ENCODE data around the gene SRPRA.
"Not testable (repeated sequence)": the region's sequence is repeated elsewhere in the genome, so short reads cannot be mapped to it uniquely, and the experiment has no call there.

The SRPRA gene, protein sequence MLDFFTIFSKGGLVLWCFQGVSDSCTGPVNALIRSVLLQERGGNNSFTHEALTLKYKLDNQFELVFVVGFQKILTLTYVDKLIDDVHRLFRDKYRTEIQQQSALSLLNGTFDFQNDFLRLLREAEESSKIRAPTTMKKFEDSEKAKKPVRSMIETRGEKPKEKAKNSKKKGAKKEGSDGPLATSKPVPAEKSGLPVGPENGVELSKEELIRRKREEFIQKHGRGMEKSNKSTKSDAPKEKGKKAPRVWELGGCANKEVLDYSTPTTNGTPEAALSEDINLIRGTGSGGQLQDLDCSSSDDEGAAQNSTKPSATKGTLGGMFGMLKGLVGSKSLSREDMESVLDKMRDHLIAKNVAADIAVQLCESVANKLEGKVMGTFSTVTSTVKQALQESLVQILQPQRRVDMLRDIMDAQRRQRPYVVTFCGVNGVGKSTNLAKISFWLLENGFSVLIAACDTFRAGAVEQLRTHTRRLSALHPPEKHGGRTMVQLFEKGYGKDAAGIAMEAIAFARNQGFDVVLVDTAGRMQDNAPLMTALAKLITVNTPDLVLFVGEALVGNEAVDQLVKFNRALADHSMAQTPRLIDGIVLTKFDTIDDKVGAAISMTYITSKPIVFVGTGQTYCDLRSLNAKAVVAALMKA

DNA sequence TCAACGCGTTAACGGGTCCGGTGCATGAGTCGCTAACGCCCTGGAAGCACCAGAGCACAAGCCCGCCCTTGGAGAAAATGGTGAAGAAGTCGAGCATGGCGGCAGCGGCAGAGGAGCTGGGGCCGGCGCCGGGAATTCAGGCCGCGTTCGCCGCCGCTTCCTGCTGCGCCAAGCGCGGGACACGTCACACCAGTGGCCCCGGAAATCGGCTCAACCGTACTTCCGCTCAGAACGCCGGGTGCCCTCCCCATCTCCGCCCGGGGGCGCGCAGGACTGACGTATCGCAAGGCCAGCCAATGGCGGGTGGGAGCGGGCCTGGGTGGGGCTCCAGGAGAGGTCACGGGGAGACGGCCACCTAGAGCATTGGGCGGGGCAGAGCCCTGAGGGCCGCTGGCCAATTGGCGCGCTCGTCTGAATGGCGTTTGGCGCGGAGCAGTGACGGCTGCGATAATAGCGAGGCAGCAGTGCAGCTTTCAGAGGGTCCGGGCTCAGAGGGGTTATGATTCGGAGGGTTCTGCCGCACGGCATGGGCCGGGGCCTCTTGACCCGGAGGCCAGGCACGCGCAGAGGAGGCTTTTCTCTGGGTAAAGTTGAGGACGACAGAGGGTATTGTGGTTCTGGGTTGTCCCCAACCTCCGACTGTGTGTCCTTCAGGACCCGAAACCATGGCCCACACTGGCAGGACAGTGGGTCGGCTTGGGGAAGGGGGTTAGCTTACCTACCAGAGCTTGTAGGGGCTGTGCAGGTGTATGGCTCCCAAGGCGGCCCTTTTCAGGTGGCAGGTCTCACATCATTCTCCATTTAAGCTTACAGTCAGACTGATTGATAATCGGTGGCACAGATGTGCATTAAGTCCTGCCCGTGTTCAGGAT is at the start of gene SRPRA, which contains the start of gene FOXRED1:
TSS of gene SRPRA (minus strand) at position 188 of the 872 bp plus-strand sequence. CDS start at position 97, 91 bp downstream.
TSS of gene FOXRED1 (plus strand) at position 447 of the 872 bp plus-strand sequence. CDS start at position 500, 53 bp downstream.
- peak; percentile 99 for DNase-seq (ENCODE audit: low read depth in 1 of 2, low spot score in 1 of 2)

DNA sequence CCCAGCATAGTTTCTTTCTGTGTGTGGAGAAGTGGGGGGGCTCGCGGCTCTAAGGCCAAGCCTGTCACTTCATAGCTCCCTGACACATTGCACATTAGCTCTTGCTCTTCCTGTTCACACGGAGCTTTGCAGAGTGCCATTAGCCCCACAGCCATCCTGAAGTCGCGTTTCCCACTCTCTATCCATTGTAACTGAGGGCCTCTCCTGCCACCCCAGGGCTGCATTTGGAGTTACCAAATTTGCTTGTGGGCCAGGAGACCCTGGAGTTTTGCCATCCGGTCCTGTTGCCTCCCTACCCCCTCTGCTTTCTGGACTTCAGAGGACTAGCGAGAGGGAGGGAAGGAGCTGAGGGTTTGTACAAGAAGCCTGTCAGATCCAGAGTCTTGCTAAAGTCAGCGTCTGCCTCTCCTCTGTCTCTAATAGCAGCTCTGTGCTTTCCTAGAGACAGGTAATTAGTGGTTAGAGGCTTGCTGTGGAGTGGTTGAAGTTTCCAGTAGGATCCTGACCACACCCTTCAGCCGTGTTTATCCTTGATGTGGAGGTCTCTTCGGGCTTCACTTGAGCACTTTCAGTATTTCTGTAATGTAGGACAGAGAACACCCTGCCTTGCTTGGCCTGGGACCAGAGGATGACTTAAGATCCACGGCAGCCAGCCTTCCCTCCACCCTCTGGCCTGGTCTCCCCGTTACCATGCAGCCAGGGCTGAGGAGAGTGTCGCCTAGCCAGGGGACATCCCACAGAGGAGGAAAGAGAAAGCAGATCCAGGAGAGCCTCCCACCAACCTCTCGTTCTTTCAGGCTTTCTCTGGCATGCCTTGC is 49.3 kb upstream of the SRPRA start:
- no peak for DNase-seq (ENCODE audit: low read depth in 1 of 2, low spot score in 1 of 2)

DNA sequence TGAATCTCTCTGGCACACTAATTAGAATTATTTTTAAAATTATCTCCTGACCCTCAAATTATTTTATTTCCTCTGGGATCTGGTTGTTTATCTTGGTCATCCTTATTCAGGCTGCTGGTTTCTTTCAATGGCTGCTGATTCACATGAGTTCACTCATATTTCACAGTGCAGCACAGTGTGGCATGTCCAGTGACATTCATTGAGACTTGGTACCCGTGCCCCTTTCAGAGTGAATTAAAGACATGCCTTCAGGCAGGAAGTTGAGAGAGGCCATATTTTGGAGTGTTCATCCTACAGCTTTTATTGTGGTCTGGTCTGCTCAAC is 48.7 kb upstream of the SRPRA start:
- DNase-seq (ENCODE audit: low read depth in 1 of 2, low spot score in 1 of 2), result no peak

DNA sequence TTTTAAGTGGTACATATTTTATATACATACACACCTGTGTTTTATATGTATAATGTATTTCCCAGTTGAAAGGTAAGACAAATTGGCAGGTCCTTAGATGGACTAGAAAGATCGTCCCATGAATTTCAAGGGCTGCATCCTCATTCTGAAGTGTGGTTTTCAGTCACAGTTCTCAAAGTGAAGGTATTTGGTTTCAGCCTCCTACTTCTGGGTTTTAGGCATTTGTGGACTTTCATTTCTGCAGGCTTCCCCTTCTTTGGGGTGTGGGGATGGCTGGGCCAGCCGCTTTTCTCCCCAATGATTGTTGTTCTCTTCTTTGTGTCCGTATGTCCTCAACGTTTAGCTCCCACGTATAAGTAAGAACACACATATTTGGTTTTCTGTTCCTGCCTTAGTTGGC is 45.1 kb upstream of the SRPRA start:
- no peak for DNase-seq (ENCODE audit: low read depth in 1 of 2, low spot score in 1 of 2)

DNA sequence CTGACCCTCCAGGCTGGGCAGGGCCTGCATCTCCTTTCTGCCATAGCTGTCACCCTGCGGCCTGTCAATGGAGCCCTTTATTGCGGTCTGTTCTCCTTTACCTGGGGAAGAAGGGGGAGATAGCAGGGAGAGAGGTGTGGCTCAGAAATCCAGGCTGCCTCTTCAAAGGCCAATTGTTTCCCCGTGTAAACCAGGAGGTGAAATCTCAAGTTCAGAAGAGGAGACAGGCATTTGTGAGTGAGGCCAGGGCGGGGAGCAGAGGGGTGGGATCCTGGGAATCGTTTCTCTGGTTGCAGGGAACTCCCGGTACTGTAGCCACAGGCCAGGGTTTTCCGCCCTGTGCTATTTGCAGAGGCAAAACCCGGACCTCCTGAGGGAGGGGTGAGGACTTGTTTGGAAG is 44.3 kb upstream of the SRPRA start:
- DNase-seq (ENCODE audit: low read depth in 1 of 2, low spot score in 1 of 2), result no peak

DNA sequence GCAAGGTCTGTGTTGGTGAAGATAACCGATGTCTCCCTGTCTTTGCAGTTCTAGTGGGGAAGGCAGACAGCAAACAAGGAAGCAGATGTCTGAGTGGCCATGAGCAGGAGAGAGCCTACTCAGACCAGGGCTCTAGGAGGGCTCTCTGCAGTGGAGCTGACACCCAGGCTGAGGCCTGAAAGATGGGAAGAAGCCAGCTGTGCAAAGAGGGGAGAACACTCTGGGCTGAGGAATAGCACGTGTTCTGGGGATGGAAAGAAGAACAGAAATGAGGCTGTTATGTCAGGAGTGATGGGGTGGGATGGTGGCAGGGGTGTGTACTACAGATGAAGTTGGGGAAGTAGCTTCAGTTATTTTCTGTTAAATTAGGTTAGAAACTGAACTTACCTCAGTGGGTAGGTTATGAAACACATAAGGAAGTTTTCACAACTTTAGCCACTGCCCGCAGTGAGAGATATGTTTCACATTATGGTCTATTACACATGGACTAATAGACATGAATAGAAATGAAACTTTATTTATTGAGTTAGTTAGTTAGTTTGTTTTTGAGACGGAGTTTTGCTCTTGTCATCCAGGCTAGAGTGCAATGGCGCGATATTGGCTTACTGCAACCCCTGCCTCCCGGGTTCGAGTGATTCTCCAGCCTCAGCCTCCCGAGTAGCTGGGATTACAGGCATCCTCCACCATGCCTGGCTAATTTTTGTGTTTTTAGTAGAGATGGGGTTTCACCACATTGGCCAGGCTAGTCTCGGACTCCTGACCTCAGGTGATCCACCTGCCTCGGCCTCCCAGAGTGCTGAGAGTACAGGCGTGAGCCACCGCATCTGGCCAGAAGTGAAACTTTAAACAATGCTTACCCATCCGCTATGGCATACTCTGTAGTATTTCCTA is 43.0 kb upstream of the SRPRA start:
- DNase-seq (ENCODE audit: low read depth in 1 of 2, low spot score in 1 of 2), result no peak

DNA sequence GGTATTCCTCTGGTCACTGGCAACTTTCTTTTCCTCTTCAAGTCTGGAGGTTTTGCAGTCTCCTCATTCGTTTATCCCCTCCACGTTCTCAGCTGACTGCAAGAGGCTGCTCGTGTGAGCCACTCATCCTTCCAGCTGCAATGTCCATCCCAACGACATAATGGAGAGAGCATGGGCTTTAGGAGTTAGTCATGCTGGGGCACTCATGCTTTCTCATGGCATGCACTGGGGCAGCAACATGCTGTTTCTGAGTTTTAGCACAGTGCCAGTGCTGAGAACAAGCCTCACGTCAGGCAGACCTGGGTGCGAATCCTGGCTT is 42.3 kb upstream of the SRPRA start:
- DNase-seq (ENCODE audit: low read depth in 1 of 2, low spot score in 1 of 2), result no peak

DNA sequence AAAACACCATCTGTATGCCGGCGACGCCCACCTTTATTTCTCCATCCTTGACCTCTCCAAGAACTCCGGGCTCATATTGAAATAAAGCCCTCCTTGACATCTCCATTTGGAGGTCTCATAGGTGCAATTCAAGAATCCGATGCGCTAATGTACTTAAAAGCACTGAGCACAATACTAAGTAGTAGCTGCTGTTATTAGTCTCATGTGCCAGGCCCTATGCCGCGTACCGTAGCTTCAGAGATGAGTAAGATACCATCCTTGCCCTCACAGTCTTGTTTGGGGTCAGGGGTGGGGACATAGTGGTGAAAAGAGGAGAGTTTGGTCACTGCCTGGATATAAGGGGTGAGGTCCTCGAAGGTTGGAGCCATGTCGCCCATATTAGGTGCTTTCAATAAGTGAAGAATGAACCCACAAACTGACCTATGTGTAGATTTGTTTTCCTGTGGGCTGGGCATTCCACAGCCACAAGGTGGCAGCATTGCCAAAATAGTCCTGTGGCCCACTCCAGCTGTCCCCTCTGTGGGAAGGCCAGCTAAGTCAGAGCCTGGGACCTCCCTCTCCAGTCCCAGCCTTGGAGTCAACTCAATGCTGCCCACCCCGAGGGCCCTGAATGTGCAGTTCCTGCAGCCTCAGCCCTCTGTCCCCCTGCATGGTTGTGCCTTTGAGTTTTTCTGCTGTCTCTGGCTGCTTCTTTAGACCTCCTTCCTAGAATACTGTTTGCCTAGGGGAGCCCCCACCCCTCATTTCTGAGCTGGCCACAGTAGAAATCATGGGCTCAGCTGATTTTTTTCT is 41.7 kb upstream of the SRPRA start:
- DNase-seq (ENCODE audit: low read depth in 1 of 2, low spot score in 1 of 2), result no peak

DNA sequence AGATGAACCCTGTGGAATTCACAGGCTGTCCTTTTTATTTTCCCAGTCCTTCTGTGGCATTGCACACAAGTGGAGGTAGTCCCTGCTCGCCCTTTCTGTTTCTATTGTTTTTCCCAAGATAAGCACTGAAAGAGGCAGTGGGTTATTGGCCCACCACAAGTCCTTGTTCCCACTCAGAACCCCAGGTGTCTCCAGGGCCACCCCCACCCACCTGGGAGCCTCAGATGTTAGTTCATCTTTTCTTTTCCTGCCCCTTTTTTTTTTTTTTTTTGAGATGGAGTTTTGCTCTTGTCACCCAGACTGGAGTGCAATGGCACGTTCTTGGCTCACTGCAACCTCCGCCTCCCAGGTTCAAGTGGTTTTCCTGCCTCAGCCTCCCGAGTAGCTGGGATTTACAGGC is 40.1 kb upstream of the SRPRA start:
- not testable (repeated sequence) for DNase-seq (ENCODE audit: low read depth in 1 of 2, low spot score in 1 of 2)

DNA sequence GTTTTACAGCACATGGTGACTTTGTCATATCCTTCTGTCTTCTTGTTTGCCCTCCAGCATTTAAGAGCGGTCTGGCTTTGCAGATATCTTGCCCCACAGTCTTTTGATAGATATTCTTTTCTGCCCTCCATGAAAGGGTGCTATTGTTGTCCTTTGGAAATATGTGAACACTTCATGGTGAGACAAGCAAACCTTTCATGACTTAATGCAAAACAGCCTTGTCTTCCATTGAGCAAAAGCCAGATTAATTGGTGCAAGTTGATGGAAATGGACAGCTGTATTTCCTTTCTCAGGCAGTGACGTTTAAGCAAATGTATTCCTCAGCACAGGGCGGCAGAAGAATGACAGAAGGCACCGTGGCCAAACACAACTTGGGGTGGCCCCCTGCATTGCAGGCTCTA is 39.6 kb upstream of the SRPRA start:
- no peak for DNase-seq (ENCODE audit: low read depth in 1 of 2, low spot score in 1 of 2)

DNA sequence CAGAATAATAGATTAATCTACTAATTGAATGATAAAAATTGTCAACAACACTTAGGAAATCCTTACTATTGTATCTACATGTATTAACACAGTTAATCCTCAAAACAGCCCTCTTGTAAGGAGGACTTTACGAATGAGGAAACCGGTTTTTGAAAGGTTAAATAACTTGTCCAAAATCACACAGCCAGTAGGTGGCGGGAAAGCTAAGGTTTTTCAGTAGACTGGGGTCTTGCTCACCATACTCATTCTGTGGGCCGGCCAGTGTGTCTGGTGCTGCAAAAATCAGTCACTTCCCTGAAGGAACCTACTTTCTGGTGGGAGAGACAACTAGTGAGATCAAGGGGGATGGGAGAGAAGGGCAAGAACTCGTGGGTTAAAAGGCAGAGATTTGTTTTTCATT is 39.0 kb upstream of the SRPRA start:
- DNase-seq (ENCODE audit: low read depth in 1 of 2, low spot score in 1 of 2), result no peak

DNA sequence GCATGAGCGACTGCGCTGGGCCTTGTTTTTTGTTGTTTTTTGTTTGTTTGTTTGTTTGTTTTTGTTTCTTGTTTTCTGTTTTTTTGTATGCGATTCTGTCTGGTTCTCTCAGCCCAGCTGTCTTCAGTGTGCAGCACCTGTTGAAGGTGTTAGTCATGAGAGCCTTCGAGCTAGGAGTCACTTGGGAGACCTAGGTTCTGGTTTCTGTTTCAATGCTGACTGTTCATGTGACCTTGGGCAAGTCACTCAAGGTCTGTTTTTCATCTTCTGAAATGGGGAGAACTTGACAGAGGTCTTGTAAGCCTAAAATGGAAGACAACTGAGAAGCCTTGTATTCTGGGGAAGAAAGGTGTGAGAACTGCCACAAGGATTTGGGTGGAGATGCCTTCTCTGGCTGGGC is 37.0 kb upstream of the SRPRA start:
- peak in 1 of 2 donors; percentile 34 for DNase-seq (ENCODE audit: low read depth in 1 of 2, low spot score in 1 of 2)

DNA sequence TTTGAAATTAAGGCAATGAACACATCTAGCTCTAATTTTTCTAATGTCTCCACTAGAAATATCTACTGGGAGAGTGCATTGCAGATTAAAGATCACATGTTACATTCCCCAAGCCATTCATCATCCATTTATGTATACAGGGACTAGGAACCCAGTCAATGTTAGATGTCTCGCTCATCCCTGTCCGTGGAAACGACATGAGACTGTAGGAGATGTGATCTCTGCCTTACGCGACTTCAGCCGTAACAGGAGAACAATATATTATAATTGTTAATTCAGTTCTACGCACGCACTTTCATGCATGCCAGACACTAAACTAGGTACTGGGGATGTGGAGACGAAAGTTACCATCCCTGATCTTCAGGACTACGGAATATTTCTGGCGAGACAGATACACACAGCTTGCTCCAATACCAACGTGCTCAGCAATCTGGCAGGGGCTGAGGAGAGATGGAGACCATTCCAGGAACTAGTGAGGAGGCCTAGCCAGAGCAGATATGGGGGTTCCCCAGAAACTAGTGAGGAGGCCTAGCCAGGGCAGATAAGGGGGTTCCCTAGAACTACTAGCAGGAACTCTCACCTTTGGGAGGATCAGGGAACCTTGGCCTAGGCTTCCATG is 35.9 kb upstream of the SRPRA start:
- DNase-seq (ENCODE audit: low read depth in 1 of 2, low spot score in 1 of 2), result no peak

DNA sequence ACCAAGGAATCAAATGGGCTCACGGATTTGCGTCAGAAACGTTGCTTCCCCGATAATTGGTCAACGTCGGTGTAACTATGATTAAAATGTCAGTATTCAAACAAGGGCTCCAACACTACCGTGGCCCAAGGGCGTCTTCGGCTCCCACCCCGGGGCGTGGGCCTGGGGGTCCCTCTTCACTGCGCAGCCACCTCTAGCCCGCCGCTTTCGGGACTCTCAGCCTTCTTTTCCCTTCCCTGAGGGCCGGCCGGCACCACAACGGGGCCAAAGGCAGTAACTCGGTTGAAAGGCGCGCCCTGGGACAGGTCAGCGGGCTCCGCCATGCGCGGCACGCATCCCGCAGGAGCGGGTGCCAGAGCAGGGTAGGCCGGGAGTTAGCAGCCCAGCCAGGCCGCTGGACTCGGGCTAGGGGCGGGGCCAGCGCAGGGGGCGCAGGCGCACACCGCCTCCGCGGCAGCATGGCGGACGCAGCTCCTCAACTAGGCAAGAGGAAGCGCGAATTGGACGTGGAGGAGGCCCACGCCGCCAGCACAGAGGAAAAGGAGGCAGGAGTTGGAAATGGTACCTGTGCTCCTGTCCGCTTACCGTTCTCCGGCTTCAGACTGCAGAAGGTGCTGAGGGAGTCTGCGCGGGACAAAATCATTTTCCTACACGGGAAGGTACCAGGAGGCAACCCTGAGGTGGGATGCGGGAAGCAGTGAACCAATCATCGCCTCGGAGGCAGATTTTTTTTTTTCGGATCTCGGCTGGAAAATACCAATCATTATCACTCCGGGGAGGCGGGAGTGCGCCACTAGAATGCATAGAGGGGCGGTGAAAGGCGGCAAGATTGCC is 35.1 kb upstream of the SRPRA start, which contains the start of gene DCPS:
TSS of gene DCPS (plus strand) at position 438 of the 834 bp plus-strand sequence. CDS start at position 459, 21 bp downstream.
- DNase-seq (ENCODE audit: low read depth in 1 of 2, low spot score in 1 of 2), result peak; percentile 78

DNA sequence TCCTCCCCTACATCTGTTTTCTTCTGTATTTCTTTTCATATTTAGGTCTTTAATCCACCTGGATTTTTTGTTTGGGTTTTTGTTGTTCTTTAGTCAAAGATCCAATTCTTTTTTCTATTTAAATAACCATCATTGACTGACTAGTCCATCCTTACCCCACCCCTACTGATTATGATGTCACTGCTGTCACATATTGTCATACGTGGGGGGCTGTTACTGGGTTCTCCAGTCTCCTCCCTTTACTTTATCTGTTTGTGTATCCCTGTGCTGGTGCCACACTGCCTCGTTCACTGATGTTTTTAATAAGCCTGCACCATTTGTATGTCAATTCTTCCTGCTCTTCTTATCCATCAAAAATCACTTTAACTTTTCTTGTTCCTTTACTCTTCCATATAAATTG is 28.3 kb upstream of the SRPRA start:
- DNase-seq (ENCODE audit: low read depth in 1 of 2, low spot score in 1 of 2), result no peak

DNA sequence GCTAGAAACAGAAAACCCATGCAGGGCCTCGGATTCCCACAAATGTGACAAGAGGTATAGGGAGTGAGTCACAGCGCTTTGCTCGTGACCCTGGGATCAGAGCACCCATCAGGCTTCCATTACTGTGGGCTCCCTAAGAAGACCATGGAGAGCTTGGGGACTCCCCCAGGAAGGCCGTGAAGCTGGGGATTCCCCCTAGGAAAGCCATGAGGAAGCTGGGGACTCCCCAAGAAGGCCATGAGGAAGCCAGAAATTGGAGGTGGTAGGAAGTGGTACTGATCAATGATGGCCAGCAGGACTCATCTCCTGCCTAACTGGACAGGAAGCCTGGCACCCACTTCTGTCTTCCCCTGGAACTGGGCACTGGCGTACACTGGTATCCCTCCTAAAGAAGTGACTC is 25.0 kb upstream of the SRPRA start:
- DNase-seq (ENCODE audit: low read depth in 1 of 2, low spot score in 1 of 2), result no peak

DNA sequence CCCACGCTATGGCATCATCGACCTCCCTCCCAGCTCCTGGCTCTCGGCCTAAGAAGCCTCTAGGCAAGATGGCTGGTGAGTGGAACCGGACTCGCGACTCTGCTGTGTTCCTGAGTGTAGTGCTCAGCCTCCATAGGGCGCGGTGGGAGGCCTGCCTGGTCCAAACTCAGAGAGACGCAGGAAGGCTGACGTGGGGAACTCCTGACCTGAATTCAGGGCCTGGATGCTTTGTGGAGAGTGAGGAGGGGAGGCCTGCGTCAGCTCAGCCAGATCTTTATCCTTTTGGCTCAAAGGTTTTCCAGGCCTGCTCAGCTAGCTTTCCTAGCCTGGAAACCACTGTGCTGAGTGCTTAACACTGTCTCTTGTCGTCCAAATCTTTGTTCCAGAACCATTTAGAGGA is 22.2 kb upstream of the SRPRA start:
- DNase-seq (ENCODE audit: low read depth in 1 of 2, low spot score in 1 of 2), result no peak

DNA sequence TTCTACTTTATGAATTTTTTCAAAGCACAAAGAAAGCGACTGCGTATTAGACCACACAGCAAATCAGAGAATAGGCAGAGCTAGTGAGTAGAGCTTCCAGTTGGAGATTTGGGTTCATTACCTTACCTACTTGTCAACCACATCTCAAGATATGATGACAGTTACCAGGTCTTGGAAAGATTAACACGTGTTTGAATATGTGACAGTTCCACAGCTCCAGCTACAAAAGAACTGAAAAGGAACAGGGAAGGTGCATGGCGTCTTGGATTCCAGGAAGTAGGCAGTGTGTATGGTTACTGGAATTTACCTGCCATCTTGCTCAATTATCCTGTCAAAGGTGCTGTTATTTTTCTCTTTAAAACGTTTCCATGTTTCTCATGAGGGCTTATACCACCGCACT is 19.5 kb upstream of the SRPRA start:
- no peak for DNase-seq (ENCODE audit: low read depth in 1 of 2, low spot score in 1 of 2)
